ENCODE measurements around the gene CCDC28A. TPM values are rescaled to one million over a fixed set of nuclear protein-coding genes. Genes with fewer than 3 reads are reported as not detected.
"Not testable (repeated sequence)": the region's sequence is repeated elsewhere in the genome, so short reads cannot be mapped to it uniquely, and the experiment has no call there.

The CCDC28A gene
- 10 to 100 TPM; 18.9 to 19.2 TPM for total RNA-seq

DNA sequence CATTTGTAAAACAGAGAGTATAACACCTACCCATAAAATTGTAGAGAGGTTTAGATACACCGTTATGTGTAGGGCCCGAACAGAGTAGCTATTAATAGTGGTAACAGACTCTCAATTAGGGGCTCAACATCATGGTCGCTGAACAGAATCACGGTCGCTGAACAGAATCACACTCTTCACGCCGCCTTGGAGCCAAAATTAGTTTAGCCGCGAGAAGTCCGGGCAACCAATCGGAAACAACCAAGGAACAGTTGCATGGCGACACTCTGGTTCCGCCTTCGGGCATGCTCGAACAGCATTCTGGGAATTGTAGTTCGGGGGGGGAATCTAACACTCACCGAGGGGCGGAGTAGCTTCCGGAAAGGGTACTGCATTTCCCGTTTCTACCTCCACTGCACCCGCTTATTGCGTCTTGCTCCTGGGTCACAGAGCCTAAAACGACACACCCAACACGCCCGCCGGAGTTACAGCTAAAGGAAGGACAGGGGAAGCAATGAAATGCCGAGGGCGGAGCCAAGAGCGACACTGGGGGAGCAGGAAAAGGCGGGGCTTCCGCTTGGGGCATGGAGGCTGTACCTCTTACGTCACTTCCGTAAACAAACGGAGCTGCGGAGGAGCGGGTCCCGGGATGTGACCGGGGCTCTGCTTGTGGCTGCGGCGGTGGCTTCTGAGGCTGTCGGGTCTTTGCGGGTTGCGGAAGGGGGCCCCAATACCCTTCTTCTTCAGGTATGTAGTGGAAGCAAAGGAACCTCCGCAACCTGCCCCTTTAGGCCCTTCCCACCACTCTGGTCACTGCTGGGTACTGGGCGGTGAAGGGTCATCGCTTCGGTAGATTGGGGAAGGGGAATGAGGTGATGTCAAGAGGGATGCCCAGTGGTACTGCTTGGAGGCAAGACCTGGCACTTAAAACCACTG lies at the start of gene CCDC28A:
TSS of gene CCDC28A (plus strand) at position 593 of the 915 bp plus-strand sequence. CDS start 2,352 bp downstream, outside the sequence.
- CTCF ChIA-PET = interaction anchor here (0.6 to 13.0 kb wide), 5 partner anchors 9 to 185 kb away, joined by 3 to 196 read pairs (median 4); no protein-coding TSS in a partner anchor
- H3K9me3 Mint-ChIP-seq = no peaks in the 10 kb centered on the region
- peaks cover 1% of the 10 kb centered on the region for H3K36me3 Mint-ChIP-seq (ENCODE audit: low read depth)
- DNase-seq = peak; percentile 97
- intact Hi-C loops (cut with micrococcal nuclease) = loop anchor here (1.0 to 5.0 kb wide), 10 partner anchors 81 to 601 kb away; partner anchors contain the start of genes ABRACL, CITED2, HEBP2 and REPS1
- peak within 1 kb of the TSS; percentile 98 for H3K4me3 Mint-ChIP-seq
- H3K27ac Mint-ChIP-seq = peak within 1 kb of the TSS; percentile 100
- peaks cover 30% of the 10 kb centered on the region for H3K4me1 Mint-ChIP-seq (ENCODE audit: low read depth)
- no peaks in the 10 kb centered on the region for H3K27me3 Mint-ChIP-seq (ENCODE audit: low read depth)

DNA sequence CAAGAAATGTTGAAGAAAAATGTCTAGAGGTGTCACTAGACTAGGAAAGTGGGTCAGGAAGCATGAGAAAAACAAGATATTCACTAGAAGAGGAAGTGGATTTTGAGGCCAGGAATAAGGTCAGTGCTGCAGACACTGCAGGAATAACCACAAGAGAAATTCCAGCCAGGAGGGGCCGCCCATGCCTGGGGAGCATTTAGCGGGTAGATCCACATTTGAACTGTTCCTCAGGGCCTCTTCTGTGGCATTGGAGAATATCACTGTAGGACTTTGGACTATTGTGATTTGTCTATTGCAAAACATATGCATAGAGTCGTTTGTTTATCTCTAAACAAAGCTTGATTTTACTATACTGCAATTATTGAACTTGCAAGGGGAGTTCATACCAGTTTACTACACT lies 49.6 kb upstream of the CCDC28A start:
- H3K27ac Mint-ChIP-seq = no peak overlapping the region
- H3K27me3 Mint-ChIP-seq (ENCODE audit: low read depth) = peaks cover 2% of the 10 kb centered on the region
- intact Hi-C loops (cut with micrococcal nuclease) = no loop called here
- H3K4me1 Mint-ChIP-seq (ENCODE audit: low read depth) = no peaks in the 10 kb centered on the region
- CTCF ChIA-PET = no interaction called here
- DNase-seq = no peak
- H3K9me3 Mint-ChIP-seq = no peaks in the 10 kb centered on the region
- no peaks in the 10 kb centered on the region for H3K36me3 Mint-ChIP-seq (ENCODE audit: low read depth)
- no peak overlapping the region for H3K4me3 Mint-ChIP-seq

DNA sequence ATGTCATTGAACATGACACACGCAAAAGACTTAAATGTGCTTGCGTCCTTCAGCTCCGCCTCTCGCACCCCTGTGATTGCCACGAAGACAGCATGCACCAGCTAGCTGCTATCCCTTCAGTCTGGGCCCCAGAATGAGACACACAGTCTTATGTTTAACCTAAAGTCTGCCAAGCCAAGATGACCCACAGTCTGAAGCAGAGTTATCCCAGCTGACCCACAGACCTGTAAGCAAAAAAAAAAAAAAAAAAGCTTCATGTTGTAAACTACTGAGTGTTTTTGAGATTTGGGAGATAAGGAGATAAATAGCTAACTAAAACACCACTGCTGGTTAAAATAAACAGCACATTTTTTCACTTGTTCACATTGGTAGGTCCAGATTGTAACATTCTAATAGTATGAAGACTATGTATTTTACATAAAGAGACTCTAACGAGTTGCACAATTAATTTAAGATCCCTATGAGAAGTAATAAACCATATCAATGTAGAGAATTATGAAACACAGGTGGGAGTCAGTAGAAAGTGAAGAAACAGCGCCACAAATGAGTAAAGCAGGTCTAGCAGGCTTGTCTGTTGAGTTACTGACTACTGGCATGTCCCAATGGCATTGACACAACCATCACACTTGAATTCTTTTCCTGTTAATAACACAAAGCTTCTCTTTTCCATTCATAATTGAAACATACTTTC lies 47.4 kb upstream of the CCDC28A start:
- intact Hi-C loops (cut with micrococcal nuclease) = no loop called here
- peaks cover 2% of the 10 kb centered on the region for H3K27me3 Mint-ChIP-seq (ENCODE audit: low read depth)
- no peaks in the 10 kb centered on the region for H3K36me3 Mint-ChIP-seq (ENCODE audit: low read depth)
- DNase-seq = no peak
- H3K4me3 Mint-ChIP-seq = no peak overlapping the region
- no peaks in the 10 kb centered on the region for H3K4me1 Mint-ChIP-seq (ENCODE audit: low read depth)
- H3K27ac Mint-ChIP-seq = no peak overlapping the region
- CTCF ChIA-PET = interaction anchor here (0.6 kb wide), 1 partner anchor 107 kb away, joined by 3 read pairs; no protein-coding TSS in a partner anchor
- H3K9me3 Mint-ChIP-seq = no peaks in the 10 kb centered on the region

DNA sequence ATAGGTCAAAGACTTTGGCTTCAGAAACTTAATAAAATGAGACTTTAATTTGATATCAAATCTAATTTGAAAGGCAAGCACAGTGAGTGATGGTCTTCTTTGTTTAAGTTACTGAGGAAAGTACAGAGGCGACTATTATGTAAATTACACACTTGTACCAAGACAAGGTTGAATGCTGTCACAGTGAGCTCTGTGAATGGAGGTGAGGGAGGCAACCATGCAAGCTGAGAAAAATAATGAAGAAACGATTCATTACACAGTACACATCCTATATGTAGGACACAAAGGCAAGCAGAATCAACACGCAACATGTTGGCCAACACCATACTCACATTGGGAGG lies 46.8 kb upstream of the CCDC28A start:
- Mint-ChIP-seq H3K27ac (no peak overlapping the region), H3K4me3 (no peak overlapping the region), H3K27me3 (ENCODE audit: low read depth) (peaks cover 2% of the 10 kb centered on the region), H3K36me3 (ENCODE audit: low read depth) (no peaks in the 10 kb centered on the region), H3K9me3 (no peaks in the 10 kb centered on the region), H3K4me1 (ENCODE audit: low read depth) (no peaks in the 10 kb centered on the region)
- DNase-seq = no peak
- CTCF ChIA-PET = interaction anchor here (0.6 kb wide), 2 partner anchors 10 to 108 kb away, joined by 3 read pairs; no protein-coding TSS in a partner anchor
- intact Hi-C loops (cut with micrococcal nuclease) = no loop called here

DNA sequence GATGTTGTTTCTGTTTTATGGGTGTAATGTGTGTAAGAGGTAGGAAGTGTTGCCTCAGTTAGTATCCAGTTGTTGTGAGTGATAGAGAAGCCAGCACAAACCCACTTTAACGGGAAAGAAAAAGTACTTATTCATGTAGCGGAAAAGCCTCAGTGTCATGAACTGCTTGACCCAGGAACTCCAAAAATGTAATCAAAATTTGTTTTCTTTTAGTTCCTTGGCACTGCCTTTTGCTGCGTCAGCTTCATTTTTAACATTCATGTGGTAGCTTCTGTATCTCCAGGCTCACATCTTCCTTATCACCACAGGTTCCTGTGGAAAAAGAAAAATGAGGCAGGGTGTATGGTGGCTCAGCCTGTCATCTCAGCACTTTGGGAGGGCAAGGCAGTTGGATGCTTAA lies 46.4 kb upstream of the CCDC28A start:
- CTCF ChIA-PET = interaction anchor here (0.6 kb wide), 1 partner anchor 10 kb away, joined by 3 read pairs; no protein-coding TSS in a partner anchor
- no peak for DNase-seq
- peaks cover 2% of the 10 kb centered on the region for H3K27me3 Mint-ChIP-seq (ENCODE audit: low read depth)

DNA sequence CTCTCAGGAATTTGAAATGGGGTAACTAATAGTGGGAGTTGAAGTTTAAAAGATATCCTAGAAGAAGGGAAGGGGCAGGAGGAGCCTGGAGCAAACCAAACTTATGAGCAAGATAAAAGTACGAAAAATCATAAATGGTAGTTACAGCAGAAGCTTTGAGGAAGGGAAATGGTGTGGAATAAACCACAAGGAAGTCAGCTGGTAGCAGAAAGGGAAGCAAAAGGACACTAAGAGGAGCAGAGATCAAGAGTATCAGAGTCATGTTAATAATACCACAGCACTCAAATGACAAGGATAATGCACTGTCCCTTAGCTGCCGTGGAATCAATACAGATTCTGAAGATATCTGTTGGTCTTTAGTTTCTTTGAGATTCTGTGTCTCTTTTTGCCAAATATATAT lies 44.9 kb upstream of the CCDC28A start:
- CTCF ChIA-PET = no interaction called here
- intact Hi-C loops (cut with micrococcal nuclease) = no loop called here
- H3K4me1 Mint-ChIP-seq (ENCODE audit: low read depth) = no peaks in the 10 kb centered on the region
- H3K36me3 Mint-ChIP-seq (ENCODE audit: low read depth) = no peaks in the 10 kb centered on the region
- H3K9me3 Mint-ChIP-seq = no peaks in the 10 kb centered on the region
- no peak overlapping the region for H3K27ac Mint-ChIP-seq
- H3K27me3 Mint-ChIP-seq (ENCODE audit: low read depth) = peaks cover 2% of the 10 kb centered on the region
- no peak overlapping the region for H3K4me3 Mint-ChIP-seq
- no peak for DNase-seq

More for the DNA sequence above, 46.4 kb upstream of the CCDC28A start:
- Mint-ChIP-seq H3K36me3 (ENCODE audit: low read depth) (no peaks in the 10 kb centered on the region), H3K9me3 (no peaks in the 10 kb centered on the region), H3K4me3 (no peak overlapping the region), H3K27ac (no peak overlapping the region), H3K4me1 (ENCODE audit: low read depth) (no peaks in the 10 kb centered on the region)
- intact Hi-C loops (cut with micrococcal nuclease) = no loop called here

DNA sequence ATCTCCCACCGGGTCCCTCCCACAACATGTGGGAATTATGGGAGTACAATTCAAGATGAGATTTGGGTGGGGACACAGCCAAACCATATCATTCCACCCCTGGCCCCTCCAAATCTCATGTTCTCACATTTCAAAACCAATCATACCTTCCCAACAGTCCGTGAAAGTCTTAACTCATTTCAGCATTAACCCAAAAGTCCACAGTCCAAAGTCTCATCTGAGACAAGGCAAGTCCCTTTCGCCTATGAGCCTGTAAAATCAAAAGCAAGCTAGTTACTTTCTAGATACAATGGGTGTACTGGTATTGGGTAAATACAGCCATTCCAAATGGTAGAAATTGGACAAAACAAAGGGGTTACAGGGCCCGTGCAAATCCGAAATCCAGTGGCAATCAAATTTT lies 43.5 kb upstream of the CCDC28A start:
- H3K36me3 Mint-ChIP-seq (ENCODE audit: low read depth); H3K4me1 Mint-ChIP-seq (ENCODE audit: low read depth); intact Hi-C loops (cut with micrococcal nuclease); H3K9me3 Mint-ChIP-seq; H3K27me3 Mint-ChIP-seq (ENCODE audit: low read depth); H3K4me3 Mint-ChIP-seq; CTCF ChIA-PET; DNase-seq; H3K27ac Mint-ChIP-seq: not testable (repeated sequence)

DNA sequence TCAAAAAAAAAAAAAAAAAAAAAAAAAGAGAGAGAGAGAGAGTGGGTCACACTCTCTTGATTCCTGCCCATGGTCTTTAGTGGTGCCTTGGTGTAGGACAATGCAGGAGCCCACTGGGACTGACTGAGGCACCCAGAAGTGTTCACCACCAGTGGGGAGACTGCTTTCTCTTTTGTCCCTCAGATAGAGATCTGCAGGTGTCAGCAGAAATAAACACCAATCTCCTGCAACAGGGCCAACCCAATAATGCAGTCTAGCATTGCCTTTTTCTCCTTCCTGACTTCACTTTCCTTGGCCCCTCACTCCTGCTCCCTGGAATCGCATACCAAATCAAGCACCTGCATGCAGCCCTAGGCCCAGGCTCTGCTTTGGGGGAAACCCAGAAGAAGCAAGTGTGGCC lies 39.0 kb upstream of the CCDC28A start:
- CTCF ChIA-PET = no interaction called here
- no peaks in the 10 kb centered on the region for H3K27me3 Mint-ChIP-seq (ENCODE audit: low read depth)
- no peak for DNase-seq
- H3K36me3 Mint-ChIP-seq (ENCODE audit: low read depth) = no peaks in the 10 kb centered on the region
- no peak overlapping the region for H3K27ac Mint-ChIP-seq
- intact Hi-C loops (cut with micrococcal nuclease) = no loop called here
- no peaks in the 10 kb centered on the region for H3K4me1 Mint-ChIP-seq (ENCODE audit: low read depth)
- H3K9me3 Mint-ChIP-seq = no peaks in the 10 kb centered on the region
- no peak overlapping the region for H3K4me3 Mint-ChIP-seq

DNA sequence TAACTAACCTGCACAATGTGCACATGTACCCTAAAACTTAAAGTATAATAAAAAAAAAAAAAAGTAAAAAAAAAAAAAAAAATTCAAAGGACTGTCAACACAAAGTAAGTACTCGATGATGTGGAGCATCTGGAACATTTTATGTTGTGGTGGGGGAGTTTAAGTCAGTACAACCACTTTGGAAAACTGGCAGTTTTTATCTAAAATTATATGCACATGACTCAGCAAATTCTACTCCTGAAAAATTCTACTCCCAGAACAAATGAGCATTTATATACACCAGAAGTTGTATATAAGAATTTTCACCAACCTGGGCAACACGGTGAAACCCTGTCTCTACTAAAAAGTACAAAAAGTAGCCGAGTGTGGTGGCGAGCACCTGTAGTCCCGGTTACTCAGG lies 36.9 kb upstream of the CCDC28A start:
- H3K4me3 Mint-ChIP-seq = no peak overlapping the region
- CTCF ChIA-PET = interaction anchor here (0.7 kb wide), 1 partner anchor 9 kb away, joined by 3 read pairs; no protein-coding TSS in a partner anchor
- intact Hi-C loops (cut with micrococcal nuclease) = no loop called here
- H3K4me1 Mint-ChIP-seq (ENCODE audit: low read depth) = no peaks in the 10 kb centered on the region
- peaks cover 2% of the 10 kb centered on the region for H3K9me3 Mint-ChIP-seq
- no peaks in the 10 kb centered on the region for H3K27me3 Mint-ChIP-seq (ENCODE audit: low read depth)
- H3K36me3 Mint-ChIP-seq (ENCODE audit: low read depth) = no peaks in the 10 kb centered on the region
- H3K27ac Mint-ChIP-seq = no peak overlapping the region
- DNase-seq = no peak

DNA sequence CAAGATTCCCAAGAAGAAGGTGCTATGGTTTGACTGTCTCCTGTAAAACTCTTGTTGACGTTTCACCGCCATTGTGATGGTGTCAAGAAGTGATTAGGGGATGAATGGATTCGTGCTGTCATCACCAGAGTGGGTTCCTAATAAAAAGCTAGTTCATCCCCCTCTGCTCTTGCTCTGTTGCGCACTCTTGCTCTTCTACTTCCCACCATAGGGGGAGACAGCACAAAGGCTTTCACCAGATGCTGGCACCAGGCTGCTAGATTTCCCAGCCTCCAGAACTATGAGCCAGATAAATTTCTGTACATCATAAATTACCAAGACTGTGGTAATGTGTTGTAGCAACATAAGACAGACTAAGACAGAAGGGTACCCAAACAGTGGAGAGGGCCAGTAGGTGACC lies 21.6 kb upstream of the CCDC28A start:
- no peaks in the 10 kb centered on the region for H3K36me3 Mint-ChIP-seq (ENCODE audit: low read depth)

DNA sequence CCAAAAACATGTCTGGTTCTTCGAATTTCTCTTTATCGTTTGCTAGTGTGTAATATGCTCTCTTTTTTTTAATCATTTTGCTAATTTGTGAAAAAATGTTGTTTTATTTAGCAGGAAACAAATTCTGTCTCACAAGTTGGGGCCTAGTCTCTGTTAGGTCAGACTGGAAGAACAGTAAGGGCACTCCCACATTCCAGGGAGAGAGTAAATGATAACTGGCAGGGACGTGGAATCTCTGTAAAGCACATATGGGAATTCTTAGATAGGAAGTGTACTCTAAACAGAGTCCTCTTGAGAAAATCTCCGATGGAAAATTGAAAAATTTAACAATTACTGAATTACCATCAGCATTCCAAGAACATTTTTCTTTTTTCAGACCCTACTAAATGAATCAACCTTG lies 16.4 kb upstream of the CCDC28A start:
- no peak for DNase-seq
- Mint-ChIP-seq H3K4me1 (ENCODE audit: low read depth) (no peaks in the 10 kb centered on the region), H3K9me3 (no peaks in the 10 kb centered on the region), H3K27ac (no peak overlapping the region), H3K36me3 (ENCODE audit: low read depth) (no peaks in the 10 kb centered on the region), H3K4me3 (no peak overlapping the region), H3K27me3 (ENCODE audit: low read depth) (no peaks in the 10 kb centered on the region)
- intact Hi-C loops (cut with micrococcal nuclease) = no loop called here
- CTCF ChIA-PET = interaction anchor here (1.1 kb wide), 1 partner anchor 9 kb away, joined by 3 read pairs; no protein-coding TSS in a partner anchor

More for the DNA sequence above, 21.6 kb upstream of the CCDC28A start:
- intact Hi-C loops (cut with micrococcal nuclease) = no loop called here
- Mint-ChIP-seq H3K4me3 (no peak overlapping the region), H3K9me3 (no peaks in the 10 kb centered on the region), H3K4me1 (ENCODE audit: low read depth) (no peaks in the 10 kb centered on the region), H3K27me3 (ENCODE audit: low read depth) (no peaks in the 10 kb centered on the region), H3K27ac (no peak overlapping the region)
- CTCF ChIA-PET = interaction anchor here (0.6 to 0.7 kb wide), 2 partner anchors 8 to 167 kb away, joined by 3 to 5 read pairs; no protein-coding TSS in a partner anchor
- DNase-seq = no peak

DNA sequence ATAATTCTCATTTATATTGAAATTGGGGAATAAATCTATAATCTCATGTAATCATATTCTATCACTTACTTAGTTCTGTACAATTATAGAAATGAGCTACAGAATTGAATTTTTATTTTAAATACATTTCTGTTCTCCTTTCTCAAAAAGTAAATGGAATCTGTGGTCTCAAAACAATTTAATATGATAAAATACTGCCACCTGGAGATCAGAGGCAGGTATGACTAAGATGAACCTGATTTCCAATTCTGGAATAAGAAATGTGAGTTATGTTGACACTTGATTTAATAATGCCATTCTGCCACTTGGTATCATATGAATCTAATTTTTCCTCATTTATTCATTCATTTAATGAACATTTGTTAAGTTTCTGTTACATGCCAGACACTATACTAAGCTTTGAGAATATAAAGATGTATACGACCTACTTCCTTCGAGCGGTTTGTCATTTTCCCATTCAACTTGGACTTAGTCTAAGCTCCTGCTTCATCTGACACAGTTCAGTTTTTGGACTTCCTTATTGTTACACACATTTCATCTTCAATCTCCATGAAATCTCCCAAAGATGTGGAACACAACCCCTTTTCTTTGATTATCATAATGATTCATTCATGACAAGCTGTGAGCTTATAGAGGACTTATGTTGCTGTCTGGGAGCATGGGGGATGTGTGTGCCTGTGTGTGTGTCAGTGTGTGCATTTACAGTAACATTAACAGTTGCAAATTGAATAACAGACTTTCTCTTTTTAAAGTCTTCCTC lies 7.5 kb upstream of the CCDC28A start:
- CTCF ChIA-PET = interaction anchor here (0.6 to 13.0 kb wide), 14 partner anchors 9 to 650 kb away, joined by 3 to 196 read pairs (median 4); no protein-coding TSS in a partner anchor
- intact Hi-C loops (cut with micrococcal nuclease) = loop anchor here (1.0 to 5.0 kb wide), 6 partner anchors 74 to 650 kb away; no protein-coding TSS in a partner anchor
- no peaks in the 10 kb centered on the region for H3K27me3 Mint-ChIP-seq (ENCODE audit: low read depth)
- H3K36me3 Mint-ChIP-seq (ENCODE audit: low read depth) = no peaks in the 10 kb centered on the region
- no peak overlapping the region for H3K4me3 Mint-ChIP-seq
- DNase-seq = no peak
- H3K9me3 Mint-ChIP-seq = no peaks in the 10 kb centered on the region
- no peak overlapping the region for H3K27ac Mint-ChIP-seq
- peaks cover 16% of the 10 kb centered on the region for H3K4me1 Mint-ChIP-seq (ENCODE audit: low read depth)
